Prostate gland (tissue), 2 donors: ENCODE data around the gene CXADR.

Experiments used
- CTCF ChIP-seq, 4 experiments: fragments of 200-600 bp in 2 of 4; fragments of 450-650 bp in 2 of 4; sonication (generic) in 2 of 4; IDR thresholded peaks; 1 replicate in 3 of 4; 2 replicates in 1 of 4; pipeline ENCODE4 v1.5.1; 2016 to 2019; ENCODE audit warnings: antibody characterized with exemption in 4 of 4, mild to moderate bottlenecking in 2 of 4, moderate library complexity in 2 of 4
- POLR2AphosphoS5 ChIP-seq: sonication (generic); formaldehyde crosslinking; IDR thresholded peaks from one replicate; pipeline ENCODE4 v1.6.1; 2017; ENCODE audit warnings: antibody characterized with exemption

- TF ChIP-seq POLR2AphosphoS5 (no peak), CTCF (IDR thresholded peaks at IDR 0.05) (peak in 1 of 4 experiments; percentile 3)
Measured at GRCh38 chr21:17513214-17514123, 626 bp downstream of the CXADR start.
